HepG2 (cell line): ENCODE results near the gene PGS1. TPM values are rescaled to one million over a fixed set of nuclear protein-coding genes. Genes with fewer than 3 reads are reported as not detected.

Experiments used
- AKAP8 ChIP-seq: sonication (generic); formaldehyde crosslinking; IDR thresholded peaks from 2 replicates; pipeline ENCODE4 v1.5.1; 2020; ENCODE audit warnings: mild to moderate bottlenecking, missing genetic modification reagents
- CC2D1A ChIP-seq: sonication (generic); formaldehyde crosslinking; IDR thresholded peaks from 2 replicates; pipeline ENCODE4 v1.8.1; 2023; ENCODE audit warnings: mild to moderate bottlenecking, missing genetic modification reagents
- CREB1 ChIP-seq, 2 experiments: fragments of 450-650 bp in 1 of 2; IDR thresholded peaks; 2 replicates each; pipeline ENCODE4 v1.6.1; 2016 to 2017; ENCODE audit warnings: control low read depth in 1 of 2, mild to moderate bottlenecking in 1 of 2, missing compliant biosample characterization in 1 of 2, missing genetic modification characterization in 1 of 2
- EEA1 ChIP-seq: sonication (generic); formaldehyde crosslinking; IDR thresholded peaks from 2 replicates; pipeline ENCODE4 v1.5.1; 2020; ENCODE audit warnings: mild to moderate bottlenecking, missing genetic modification reagents, borderline replicate concordance
- ELF1 ChIP-seq: sonication (generic); formaldehyde crosslinking; IDR thresholded peaks from 2 replicates; pipeline ENCODE4 v1.4.0; 2020; ENCODE audit warnings: missing genetic modification reagents
- GZF1 ChIP-seq: sonication (generic); formaldehyde crosslinking; IDR thresholded peaks from 2 replicates; pipeline ENCODE4 v1.5.1; 2020; ENCODE audit warnings: mild to moderate bottlenecking, missing genetic modification reagents
- HOXD1 ChIP-seq: sonication (generic); formaldehyde crosslinking; IDR thresholded peaks from 2 replicates; pipeline ENCODE4 v1.5.0; 2020; ENCODE audit warnings: missing genetic modification reagents
- KAT8 ChIP-seq: IDR thresholded peaks from 2 replicates; pipeline ENCODE4 v1.6.1; 2016; ENCODE audit warnings: missing genetic modification reagents, missing compliant biosample characterization
- LCORL ChIP-seq, 2 experiments: fragments of 450-650 bp in 1 of 2; sonication (generic) in 1 of 2; formaldehyde crosslinking in 1 of 2; IDR thresholded peaks; 2 replicates each; pipeline versions ENCODE4 v1.5.0 to v1.6.1; 2017 to 2020; ENCODE audit warnings: antibody characterized with exemption in 1 of 2, missing genetic modification reagents in 1 of 2
- MAFF ChIP-seq: IDR thresholded peaks from 2 replicates; pipeline ENCODE4 v1.6.1; 2011; ENCODE audit warnings: low read depth, low read length, improper control_type of control experiment
- MAFG ChIP-seq: sonication (generic); formaldehyde crosslinking; IDR thresholded peaks from 2 replicates; pipeline ENCODE4 v1.5.1; 2020; ENCODE audit warnings: mild to moderate bottlenecking, missing genetic modification reagents
- MATR3 ChIP-seq: sonication (generic); formaldehyde crosslinking; IDR thresholded peaks from 2 replicates; pipeline ENCODE4 v1.4.0; 2020; ENCODE audit warnings: missing genetic modification reagents
- NAIF1 ChIP-seq: sonication (generic); formaldehyde crosslinking; IDR thresholded peaks from 2 replicates; pipeline ENCODE4 v1.5.0; 2020; ENCODE audit warnings: mild to moderate bottlenecking, missing genetic modification reagents, borderline replicate concordance
- NFE2 ChIP-seq: sonication (generic); formaldehyde crosslinking; IDR thresholded peaks from 2 replicates; pipeline ENCODE4 v1.4.0; 2020; ENCODE audit warnings: missing genetic modification reagents
- RARA ChIP-seq: IDR thresholded peaks from 2 replicates; pipeline ENCODE4 v1.6.1; 2016; ENCODE audit warnings: missing genetic modification reagents, missing compliant biosample characterization
- RBAK ChIP-seq: sonication (generic); formaldehyde crosslinking; IDR thresholded peaks from 2 replicates; pipeline ENCODE4 v1.5.1; 2020; ENCODE audit warnings: mild to moderate bottlenecking, missing genetic modification reagents
- SP4 ChIP-seq: sonication (generic); formaldehyde crosslinking; IDR thresholded peaks from 2 replicates; pipeline ENCODE4 v1.8.1; 2023; ENCODE audit warnings: mild to moderate bottlenecking, missing genetic modification reagents
- TP53 ChIP-seq: sonication (generic); formaldehyde crosslinking; conservative IDR thresholded peaks from 2 replicates; pipeline ENCODE4 v1.4.0; 2020; ENCODE audit warnings: missing genetic modification reagents
- TRAFD1 ChIP-seq: sonication (generic); formaldehyde crosslinking; IDR thresholded peaks from 2 replicates; pipeline ENCODE4 v1.5.1; 2020; ENCODE audit warnings: missing genetic modification reagents, mild to moderate bottlenecking, borderline replicate concordance
- ZNF263 ChIP-seq: sonication (generic); formaldehyde crosslinking; IDR thresholded peaks from 2 replicates; pipeline ENCODE4 v1.4.0; 2020; ENCODE audit warnings: missing genetic modification reagents
- ZNF282 ChIP-seq: fragments of 450-650 bp; IDR thresholded peaks from 2 replicates; pipeline ENCODE4 v1.6.1; 2018; ENCODE audit not compliant: partially characterized antibody
- ZNF616 ChIP-seq: sonication (generic); formaldehyde crosslinking; IDR thresholded peaks from 2 replicates; pipeline ENCODE4 v1.5.0; 2020; ENCODE audit warnings: low read depth, mild to moderate bottlenecking, missing genetic modification reagents
- ZNF724P ChIP-seq: sonication (generic); formaldehyde crosslinking; IDR thresholded peaks from 2 replicates; pipeline ENCODE4 v1.8.0; 2022; ENCODE audit warnings: missing genetic modification reagents, borderline replicate concordance
- ZNF749 ChIP-seq: sonication (generic); formaldehyde crosslinking; IDR thresholded peaks from 2 replicates; pipeline ENCODE4 v1.8.0; 2022; ENCODE audit warnings: mild to moderate bottlenecking, missing genetic modification reagents, moderate library complexity, borderline replicate concordance
- ZNF770 ChIP-seq: sonication (generic); formaldehyde crosslinking; IDR thresholded peaks from 2 replicates; pipeline ENCODE4 v1.5.0; 2020; ENCODE audit warnings: mild to moderate bottlenecking, missing genetic modification reagents
- ZNF782 ChIP-seq: sonication (generic); formaldehyde crosslinking; IDR thresholded peaks from 2 replicates; pipeline ENCODE4 v1.4.0; 2020; ENCODE audit warnings: missing genetic modification reagents, mild to moderate bottlenecking, borderline replicate concordance
- ZNF788 ChIP-seq: sonication (generic); formaldehyde crosslinking; IDR thresholded peaks from 2 replicates; pipeline ENCODE4 v1.5.0; 2020; ENCODE audit warnings: mild to moderate bottlenecking, missing genetic modification reagents, borderline replicate concordance
- ZSCAN22 ChIP-seq: sonication (generic); formaldehyde crosslinking; IDR thresholded peaks from 2 replicates; pipeline ENCODE4 v1.4.0; 2020; ENCODE audit warnings: mild to moderate bottlenecking, missing genetic modification reagents
- polyA plus RNA-seq, 8 experiments: library from polyadenylated mRNA; depleted of rRNA in 3 of 8; stranded (reverse) in 7 of 8; unstranded in 1 of 8; fragments of >200 nt; fragmentation: Illumina TruSeq in 4 of 8; extraction: Trizol in 4 of 8; gene quantifications; 2 replicates each; pipeline versions ENCODE4 v1.2.1 to v1.2.3, GENCODE V29; 2011 to 2016; ENCODE audit warnings: low read depth in 4 of 8, missing spikeins in 1 of 8, mixed read lengths in 1 of 8; ENCODE audit not compliant: insufficient read depth in 1 of 8
- total RNA-seq, 5 experiments: library from RNA; depleted of rRNA; stranded (reverse); fragments of >200 nt; fragmentation: Illumina TruSeq; extraction: Trizol; gene quantifications; 2 replicates each; pipeline ENCODE4 v1.2.3, GENCODE V29; 2016; ENCODE audit warnings: low read depth in 1 of 5

PGS1 gene
- total and polyA plus RNA-seq, 2 of the 13 experiments (the other 11 are each of a cell fraction or from before 2014, with no cell fraction given): 25.9 to 31.5 TPM

GRCh38 chr17:78421534-78422266 lies 43.3 kb downstream of the PGS1 start (continued):
- no peak for TF ChIP-seq TRAFD1
- TF ChIP-seq CC2D1A (CRISPR knock-in tag): no peak
- no peak for TF ChIP-seq ZNF724P (CRISPR knock-in tag)
- no peak for TF ChIP-seq SP4
- no peak for TF ChIP-seq MAFF
- peak; percentile 81 for TF ChIP-seq ZNF770 (CRISPR knock-in tag)
- peak; percentile 94 for TF ChIP-seq GZF1 (CRISPR knock-in tag)
- no peak for TF ChIP-seq MAFG (CRISPR knock-in tag)
- 0 out of 2 replicates have a peak, but pooled peaks have one; percentile 21 for TF ChIP-seq ZNF616
- peak; percentile 11; the same call in 1 of the 2 replicates for TF ChIP-seq ZSCAN22 (CRISPR knock-in tag)
- TF ChIP-seq AKAP8: peak; percentile 94
- peak; percentile 97 for TF ChIP-seq LCORL (IDR thresholded peaks at IDR 0.05)
- peak; percentile 99 for TF ChIP-seq LCORL (CRISPR knock-in tag; IDR thresholded peaks at IDR 0.05)
- TF ChIP-seq ZNF282: no peak
- peak; percentile 93 for TF ChIP-seq ZNF749 (CRISPR knock-in tag)
- no peak; the same call in 1 of the 2 replicates for TF ChIP-seq NFE2 (CRISPR knock-in tag)
- no peak for TF ChIP-seq MATR3 (CRISPR knock-in tag)
- peak; percentile 65 for TF ChIP-seq ZNF263
- no peak for TF ChIP-seq RBAK
- TF ChIP-seq CREB1 (IDR thresholded peaks at IDR 0.05): no peak; the same call in 1 of the 2 replicates
- TF ChIP-seq CREB1 (CRISPR knock-in tag; IDR thresholded peaks at IDR 0.05): peak; percentile 62
- peak; percentile 90 for TF ChIP-seq NAIF1 (CRISPR knock-in tag)
- no peak for TF ChIP-seq TP53 (CRISPR knock-in tag)
- peak; percentile 94 for TF ChIP-seq RARA (CRISPR knock-in tag)
- peak; percentile 23; the same call in 1 of the 2 replicates for TF ChIP-seq ELF1 (CRISPR knock-in tag)
- peak; percentile 75 for TF ChIP-seq KAT8 (CRISPR knock-in tag)
- no peak for TF ChIP-seq EEA1 (CRISPR knock-in tag)
- peak; percentile 85; the same call in 1 of the 2 replicates for TF ChIP-seq ZNF782 (CRISPR knock-in tag)
- TF ChIP-seq ZNF788 (CRISPR knock-in tag): peak; percentile 86; the same call in 1 of the 2 replicates
- TF ChIP-seq HOXD1: peak; percentile 95
